Astrocyte (in vitro differentiated cells and primary cell): Measurements from ENCODE around the gene OSGIN1. TPM values are rescaled to one million over a fixed set of nuclear protein-coding genes. Genes with fewer than 3 reads are reported as not detected.

Experiments
- DNase-seq: peaks from one replicate; pipeline ENCODE4 v3.0.0-alpha.2; 2010; ENCODE audit warnings: low read depth
- FAIRE-seq: peaks from 2 replicates; lab custom pipeline; 2011; peaks lifted over from hg19 to GRCh38; lab: Jason Lieb, UNC
- H2AFZ ChIP-seq: 2 replicates; pipeline ENCODE4 v1.6.0; 2012; ENCODE audit warnings: low read depth, low read length, inconsistent platforms
- H3K27ac ChIP-seq: 2 replicates; pipeline ENCODE4 v1.5.1; 2011; ENCODE audit warnings: low read depth, low read length, inconsistent platforms
- H3K27me3 ChIP-seq: 2 replicates; pipeline ENCODE4 v1.6.0; 2011; ENCODE audit warnings: low read length, inconsistent platforms; ENCODE audit not compliant: insufficient read depth
- H3K36me3 ChIP-seq: 2 replicates; pipeline ENCODE4 v1.5.1; 2011; ENCODE audit warnings: low read length, inconsistent platforms; ENCODE audit not compliant: insufficient read depth
- H3K4me1 ChIP-seq: 2 replicates; pipeline ENCODE4 v1.5.1; 2011; ENCODE audit warnings: low read length, inconsistent platforms; ENCODE audit not compliant: insufficient read depth
- H3K4me2 ChIP-seq: 2 replicates; pipeline ENCODE4 v1.6.0; 2012; ENCODE audit warnings: low read length, inconsistent platforms
- H3K4me3 ChIP-seq: 2 replicates; pipeline ENCODE4 v1.5.1; 2011; ENCODE audit warnings: low read depth, mild to moderate bottlenecking, low read length, inconsistent platforms; ENCODE audit not compliant: insufficient read depth
- H3K79me2 ChIP-seq: 2 replicates; pipeline ENCODE4 v1.6.0; 2012; ENCODE audit warnings: mild to moderate bottlenecking, low read length, inconsistent platforms; ENCODE audit not compliant: insufficient read depth
- H3K9ac ChIP-seq: 2 replicates; pipeline ENCODE4 v1.6.0; 2012; ENCODE audit warnings: mild to moderate bottlenecking, low read length, inconsistent platforms
- H3K9me3 ChIP-seq: 2 replicates; pipeline ENCODE4 v1.5.1; 2012; ENCODE audit warnings: low read depth, mild to moderate bottlenecking, low read length, inconsistent platforms; ENCODE audit not compliant: insufficient read depth
- H4K20me1 ChIP-seq: 2 replicates; pipeline ENCODE4 v1.6.0; 2012; ENCODE audit warnings: low read length, inconsistent platforms; ENCODE audit not compliant: insufficient read depth
- H3K27ac Mint-ChIP-seq: one replicate; pipeline ENCODE4 v1.8.0; 2021; ENCODE audit warnings: mild to moderate bottlenecking, mixed read lengths; ENCODE audit not compliant: unreplicated experiment
- H3K27me3 Mint-ChIP-seq: one replicate; pipeline ENCODE4 v1.8.0; 2021; ENCODE audit warnings: low read depth, mixed read lengths; ENCODE audit not compliant: unreplicated experiment
- H3K36me3 Mint-ChIP-seq: one replicate; pipeline ENCODE4 v1.8.0; 2021; ENCODE audit warnings: low read depth, mixed read lengths; ENCODE audit not compliant: unreplicated experiment
- H3K4me1 Mint-ChIP-seq: one replicate; pipeline ENCODE4 v1.8.0; 2021; ENCODE audit warnings: low read depth, mixed read lengths; ENCODE audit not compliant: unreplicated experiment
- H3K4me3 Mint-ChIP-seq: one replicate; pipeline ENCODE4 v1.8.0; 2021; ENCODE audit warnings: mild to moderate bottlenecking, moderate library complexity, mixed read lengths; ENCODE audit not compliant: unreplicated experiment
- H3K9me3 Mint-ChIP-seq: one replicate; pipeline ENCODE4 v1.8.0; 2021; ENCODE audit warnings: mild to moderate bottlenecking, mixed read lengths; ENCODE audit not compliant: unreplicated experiment
- CTCF ChIP-seq: IDR thresholded peaks from 2 replicates; pipeline ENCODE4 v1.5.1; 2011; ENCODE audit warnings: low read depth, mild to moderate bottlenecking, inconsistent platforms, low read length, moderate library complexity; ENCODE audit not compliant: insufficient read depth
- EZH2 ChIP-seq: IDR thresholded peaks from 2 replicates; pipeline ENCODE4 v1.6.1; 2012; ENCODE audit warnings: mild to moderate bottlenecking, low read length, inconsistent platforms; ENCODE audit not compliant: insufficient read depth
- total RNA-seq: library from RNA; stranded (reverse); gene quantifications from 2 replicates; pipeline ENCODE4 v1.2.1, GENCODE V29; 2021

Gene OSGIN1
- total RNA-seq, 1 donor from 2014 or later = 0.79 TPM

- H3K9me3 Mint-ChIP-seq = no peaks in the 10 kb centered on the region
- H3K4me3 ChIP-seq = no peak overlapping the region
- H3K36me3 Mint-ChIP-seq = peaks cover under 1% of the 10 kb centered on the region
- no peaks in the 10 kb centered on the region for H3K27me3 ChIP-seq
- H3K4me1 Mint-ChIP-seq = no peaks in the 10 kb centered on the region
- TF ChIP-seq EZH2 (no peak), CTCF (no peak)
- no peak overlapping the region for H3K9ac ChIP-seq
- peaks cover 46% of the 10 kb centered on the region for H3K27me3 Mint-ChIP-seq
- DNase-seq (no peak), FAIRE-seq (no peak)
- H3K79me2 ChIP-seq = no peaks in the 10 kb centered on the region
- no peak overlapping the region for H3K4me2 ChIP-seq
- no peak overlapping the region for H3K4me3 Mint-ChIP-seq
- H4K20me1 ChIP-seq = peaks cover 3% of the 10 kb centered on the region
- no peak overlapping the region for H3K27ac Mint-ChIP-seq
- H3K27ac ChIP-seq = no peak overlapping the region
- H3K36me3 ChIP-seq = no peaks in the 10 kb centered on the region
- H2AFZ ChIP-seq = no peak overlapping the region
- H3K4me1 ChIP-seq = no peaks in the 10 kb centered on the region
- no peaks in the 10 kb centered on the region for H3K9me3 ChIP-seq
Measured at GRCh38 chr16:83971165-83972130, 18.4 kb downstream of the OSGIN1 start.

GRCh38 chr16:83972256-83973008, 19.4 kb downstream of the OSGIN1 start:
- Histone ChIP-seq H3K27ac (no peak overlapping the region), H3K4me1 (no peaks in the 10 kb centered on the region), H3K9me3 (no peaks in the 10 kb centered on the region), H3K4me3 (no peak overlapping the region), H3K79me2 (no peaks in the 10 kb centered on the region), H3K27me3 (no peaks in the 10 kb centered on the region), H2AFZ (no peak overlapping the region), H4K20me1 (peaks cover 3% of the 10 kb centered on the region), H3K4me2 (no peak overlapping the region), H3K36me3 (no peaks in the 10 kb centered on the region), H3K9ac (no peak overlapping the region)
- Mint-ChIP-seq H3K9me3 (no peaks in the 10 kb centered on the region), H3K27ac (no peak overlapping the region), H3K36me3 (peaks cover 4% of the 10 kb centered on the region), H3K4me3 (no peak overlapping the region), H3K27me3 (peaks cover 50% of the 10 kb centered on the region), H3K4me1 (no peaks in the 10 kb centered on the region)
- TF ChIP-seq EZH2 = no peak
- TF ChIP-seq CTCF = no peak
- FAIRE-seq (no peak), DNase-seq (no peak)
